Measurements from ENCODE around the gene CYS1. TPM values are rescaled to one million over a fixed set of nuclear protein-coding genes. Genes with fewer than 3 reads are reported as not detected.
"Not testable (repeated sequence)": the region's sequence is repeated elsewhere in the genome, so short reads cannot be mapped to it uniquely, and the experiment has no call there.

The CYS1 gene
- total RNA-seq, 1 donor from 2014 or later = not detected

DNA sequence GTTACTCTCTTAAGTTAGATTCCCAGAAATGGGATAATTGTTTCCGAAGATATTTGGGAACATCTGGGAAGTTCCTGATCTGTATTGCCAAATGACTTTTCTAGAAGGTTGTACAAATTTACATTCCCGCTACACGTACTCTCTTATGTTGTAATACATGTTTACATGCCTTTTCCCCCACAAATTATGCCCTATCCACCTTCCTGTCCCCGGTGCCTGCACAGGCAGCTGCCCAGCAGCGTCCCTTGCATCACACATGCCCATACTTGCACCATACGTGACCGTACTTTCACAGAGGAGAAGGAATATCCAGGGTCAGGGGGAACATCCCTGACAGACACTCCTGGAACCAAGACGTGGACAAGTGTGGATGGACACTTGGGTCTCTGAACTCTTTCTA, 61.0 kb downstream of the CYS1 start:
- H3K36me3 Mint-ChIP-seq (ENCODE audit: low read depth) = no peaks in the 10 kb centered on the region
- H3K27me3 Mint-ChIP-seq (ENCODE audit: low read depth) = peaks cover 14% of the 10 kb centered on the region
- H3K4me3 Mint-ChIP-seq = no peak overlapping the region
- no peaks in the 10 kb centered on the region for H3K9me3 Mint-ChIP-seq
- DNase-seq (ENCODE audit: low read depth, low spot score) = no peak
- H3K4me1 Mint-ChIP-seq = no peaks in the 10 kb centered on the region
- TF ChIP-seq, protein P1, sequence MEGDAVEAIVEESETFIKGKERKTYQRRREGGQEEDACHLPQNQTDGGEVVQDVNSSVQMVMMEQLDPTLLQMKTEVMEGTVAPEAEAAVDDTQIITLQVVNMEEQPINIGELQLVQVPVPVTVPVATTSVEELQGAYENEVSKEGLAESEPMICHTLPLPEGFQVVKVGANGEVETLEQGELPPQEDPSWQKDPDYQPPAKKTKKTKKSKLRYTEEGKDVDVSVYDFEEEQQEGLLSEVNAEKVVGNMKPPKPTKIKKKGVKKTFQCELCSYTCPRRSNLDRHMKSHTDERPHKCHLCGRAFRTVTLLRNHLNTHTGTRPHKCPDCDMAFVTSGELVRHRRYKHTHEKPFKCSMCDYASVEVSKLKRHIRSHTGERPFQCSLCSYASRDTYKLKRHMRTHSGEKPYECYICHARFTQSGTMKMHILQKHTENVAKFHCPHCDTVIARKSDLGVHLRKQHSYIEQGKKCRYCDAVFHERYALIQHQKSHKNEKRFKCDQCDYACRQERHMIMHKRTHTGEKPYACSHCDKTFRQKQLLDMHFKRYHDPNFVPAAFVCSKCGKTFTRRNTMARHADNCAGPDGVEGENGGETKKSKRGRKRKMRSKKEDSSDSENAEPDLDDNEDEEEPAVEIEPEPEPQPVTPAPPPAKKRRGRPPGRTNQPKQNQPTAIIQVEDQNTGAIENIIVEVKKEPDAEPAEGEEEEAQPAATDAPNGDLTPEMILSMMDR (conservative IDR thresholded peaks at IDR 0.05) = no peak
- H3K27ac Mint-ChIP-seq (ENCODE audit: unreplicated experiment) = no peak overlapping the region

DNA sequence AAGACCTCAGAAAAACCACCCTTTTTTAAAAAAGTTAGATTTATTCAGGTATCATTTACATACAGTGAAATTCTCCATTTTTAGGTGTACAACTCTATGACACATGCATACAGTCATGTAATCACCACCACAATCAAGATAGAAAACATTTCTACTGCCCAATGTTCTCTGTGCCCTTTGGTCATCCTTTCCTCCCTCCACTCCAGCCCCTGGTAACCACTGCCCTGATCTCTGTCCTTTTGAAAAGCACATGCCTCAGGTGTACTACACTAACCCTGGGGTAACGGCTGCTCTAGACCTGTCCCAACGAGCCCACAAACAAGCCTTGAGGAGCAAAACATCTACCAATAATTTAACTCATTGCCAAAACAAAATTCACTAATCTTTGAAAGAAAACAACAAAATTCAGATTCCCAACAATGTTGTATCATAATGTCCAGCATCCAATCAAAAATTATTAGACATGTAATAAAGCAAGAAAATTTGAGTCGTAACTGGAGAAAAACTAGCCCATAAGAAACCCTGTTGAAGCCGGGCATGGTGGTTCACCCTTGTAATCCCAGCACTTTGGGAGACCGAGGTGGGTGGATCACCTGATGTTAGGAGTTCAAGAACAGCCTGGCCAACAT, 62.8 kb downstream of the CYS1 start:
- Mint-ChIP-seq H3K27me3 (ENCODE audit: low read depth) (peaks cover 14% of the 10 kb centered on the region), H3K4me1 (no peaks in the 10 kb centered on the region), H3K36me3 (ENCODE audit: low read depth) (no peaks in the 10 kb centered on the region), H3K27ac (ENCODE audit: unreplicated experiment) (no peak overlapping the region), H3K9me3 (no peaks in the 10 kb centered on the region), H3K4me3 (no peak overlapping the region)
- TF ChIP-seq, protein P1 (conservative IDR thresholded peaks at IDR 0.05) = no peak
- no peak for DNase-seq (ENCODE audit: low read depth, low spot score)

DNA sequence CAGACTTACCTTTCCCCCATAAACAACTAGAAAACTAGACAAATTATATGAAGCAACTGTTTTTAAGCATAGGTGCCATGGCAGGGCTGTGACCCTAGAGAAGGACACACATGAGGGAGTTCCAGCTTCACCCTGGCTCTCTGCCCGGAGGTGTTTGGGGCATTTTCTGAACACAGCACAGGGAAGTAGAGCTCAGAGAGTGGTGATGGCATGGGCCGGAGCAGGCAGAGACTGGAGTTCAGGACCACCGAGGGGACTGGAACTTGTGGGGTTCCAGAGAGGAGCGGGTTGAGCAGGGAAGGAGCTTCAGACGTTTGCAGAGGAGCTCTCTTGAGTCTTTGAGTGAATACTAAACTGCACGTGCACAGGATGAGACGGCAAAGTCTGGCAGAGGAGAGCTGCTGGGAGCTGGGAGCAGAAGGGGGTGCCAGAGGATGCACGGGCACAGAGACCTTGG, 63.4 kb downstream of the CYS1 start:
- H3K27ac Mint-ChIP-seq (ENCODE audit: unreplicated experiment) = no peak overlapping the region
- TF ChIP-seq, protein P1 (conservative IDR thresholded peaks at IDR 0.05) = no peak
- no peaks in the 10 kb centered on the region for H3K4me1 Mint-ChIP-seq
- DNase-seq (ENCODE audit: low read depth, low spot score) = no peak
- no peaks in the 10 kb centered on the region for H3K9me3 Mint-ChIP-seq
- H3K27me3 Mint-ChIP-seq (ENCODE audit: low read depth) = peaks cover 14% of the 10 kb centered on the region
- no peaks in the 10 kb centered on the region for H3K36me3 Mint-ChIP-seq (ENCODE audit: low read depth)
- H3K4me3 Mint-ChIP-seq = no peak overlapping the region

GRCh38 chr2:10016001-10016801, 64.0 kb downstream of the CYS1 start:
- TF ChIP-seq, protein P1 (conservative IDR thresholded peaks at IDR 0.05) = no peak
- Mint-ChIP-seq H3K4me3 (no peak overlapping the region), H3K36me3 (ENCODE audit: low read depth) (no peaks in the 10 kb centered on the region), H3K4me1 (no peaks in the 10 kb centered on the region), H3K9me3 (no peaks in the 10 kb centered on the region), H3K27me3 (ENCODE audit: low read depth) (peaks cover 14% of the 10 kb centered on the region), H3K27ac (ENCODE audit: unreplicated experiment) (no peak overlapping the region)
- no peak for DNase-seq (ENCODE audit: low read depth, low spot score)

DNA sequence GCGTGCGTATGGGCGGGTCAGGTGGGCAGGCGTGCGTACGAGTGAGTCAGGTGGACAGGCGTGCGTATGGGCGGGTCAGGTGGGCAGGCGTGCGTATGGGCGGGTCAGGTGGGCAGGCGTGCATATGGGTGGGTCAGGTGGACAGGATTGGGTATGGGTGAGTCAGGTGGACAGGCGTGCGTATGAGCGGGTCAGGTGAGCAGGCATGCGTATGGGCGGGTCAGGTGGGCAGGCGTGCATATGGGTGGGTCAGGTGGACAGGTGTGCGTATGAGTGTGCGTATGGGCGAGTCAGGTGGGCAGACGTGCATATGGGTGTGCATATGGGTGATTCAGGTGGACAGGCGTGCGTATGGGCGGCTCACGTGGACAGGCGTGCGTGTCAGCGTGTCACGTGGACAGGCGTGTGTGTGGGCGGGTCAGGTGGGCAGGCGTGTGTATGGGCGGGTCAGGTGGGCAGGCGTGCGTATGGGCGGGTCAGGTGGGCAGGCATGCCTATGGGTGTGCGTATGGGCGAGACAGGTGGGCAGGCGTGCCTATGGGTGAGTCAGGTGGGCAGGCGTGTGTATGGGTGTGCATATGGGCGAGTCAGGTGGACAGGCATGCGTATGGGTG, 64.7 kb downstream of the CYS1 start:
- H3K27me3 Mint-ChIP-seq (ENCODE audit: low read depth) = peaks cover 14% of the 10 kb centered on the region
- H3K27ac Mint-ChIP-seq (ENCODE audit: unreplicated experiment); H3K36me3 Mint-ChIP-seq (ENCODE audit: low read depth); H3K4me1 Mint-ChIP-seq; H3K4me3 Mint-ChIP-seq; H3K9me3 Mint-ChIP-seq; DNase-seq (ENCODE audit: low read depth, low spot score): not testable (repeated sequence)

Measured in neural crest cell (in vitro differentiated cells).